H1 (cell line): Measurements from ENCODE around the gene NAGLU. TPM values are rescaled to one million over a fixed set of nuclear protein-coding genes. Genes with fewer than 3 reads are reported as not detected.

Experiments
- CTBP2 ChIP-seq: IDR thresholded peaks from 2 replicates; pipeline ENCODE4 v1.7.0; 2011; ENCODE audit warnings: borderline replicate concordance, mild to moderate bottlenecking, moderate library complexity, mixed read lengths, low read length; ENCODE audit not compliant: insufficient read depth, insufficient read length
- SIX5 ChIP-seq: IDR thresholded peaks from 2 replicates; pipeline ENCODE4 v1.6.1; 2011; ENCODE audit warnings: mild to moderate bottlenecking, low read depth, low read length
- polyA plus RNA-seq, 7 experiments: library from polyadenylated mRNA; depleted of rRNA in 3 of 7; stranded (reverse) in 5 of 7; unstranded in 2 of 7; fragments of >200 nt in 5 of 7; fragments of 200-250 nt in 2 of 7; gene quantifications; 1 replicate in 5 of 7; 2 replicates in 1 of 7; 4 replicates in 1 of 7; pipeline versions ENCODE4 v1.2.1 to v1.2.3, GENCODE V29; 2011 to 2013; ENCODE audit warnings: missing spikeins in 2 of 7, mixed read lengths in 2 of 7
- total RNA-seq: library from RNA; stranded (reverse); fragmentation: NEBNext Ultra II Directional; extraction: Animal tissue kit (Norgen Biotek cat#: 25700); gene quantifications from 2 replicates; pipeline ENCODE4 v1.2.1, GENCODE V29; 2021

Gene NAGLU
- total and polyA plus RNA-seq, 2 of the 8 experiments (the other 6 are each of a cell fraction or from before 2014, with no cell fraction given), result 21.3 to 21.6 TPM

GRCh38 chr17:42502926-42503325 lies 33.1 kb upstream of the NAGLU start (continued):
- TF ChIP-seq CTBP2, result no peak
- TF ChIP-seq SIX5, result no peak
